Neural progenitor cell (in vitro differentiated cells): ENCODE measurements around the gene ADAMTS6.

Experiments
- EZH2 ChIP-seq: fragments of 200-600 bp; sonication (generic); IDR thresholded peaks from 2 replicates; pipeline ENCODE4 v1.6.1; 2017; ENCODE audit warnings: antibody characterized with exemption, mild to moderate bottlenecking, moderate library complexity
- TF ChIP-seq, protein P1 (sequence below): fragments of 200-600 bp; sonication (generic); IDR thresholded peaks from 2 replicates; pipeline ENCODE4 v1.5.1; 2017; ENCODE audit warnings: antibody characterized with exemption, mild to moderate bottlenecking

DNA sequence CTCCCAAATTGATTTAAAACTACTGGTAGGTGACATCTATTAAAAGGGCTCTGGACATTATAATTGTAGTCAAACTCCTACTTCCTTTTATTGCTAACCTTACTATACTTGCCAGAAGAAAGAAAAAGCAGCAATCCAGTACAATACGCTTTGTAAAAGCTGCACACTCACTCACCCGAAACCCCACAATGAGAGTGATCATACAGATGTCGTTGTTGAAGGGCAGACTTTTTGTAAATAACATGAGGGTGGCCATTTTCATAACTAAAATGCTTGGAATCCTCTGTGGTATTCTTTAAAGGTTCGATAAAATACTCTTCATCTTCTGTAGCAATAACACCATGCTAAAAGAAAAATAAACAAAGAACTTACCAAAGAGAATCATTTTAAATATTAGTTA lies 21.7 kb downstream of the ADAMTS6 start:
- TF ChIP-seq, protein P1, sequence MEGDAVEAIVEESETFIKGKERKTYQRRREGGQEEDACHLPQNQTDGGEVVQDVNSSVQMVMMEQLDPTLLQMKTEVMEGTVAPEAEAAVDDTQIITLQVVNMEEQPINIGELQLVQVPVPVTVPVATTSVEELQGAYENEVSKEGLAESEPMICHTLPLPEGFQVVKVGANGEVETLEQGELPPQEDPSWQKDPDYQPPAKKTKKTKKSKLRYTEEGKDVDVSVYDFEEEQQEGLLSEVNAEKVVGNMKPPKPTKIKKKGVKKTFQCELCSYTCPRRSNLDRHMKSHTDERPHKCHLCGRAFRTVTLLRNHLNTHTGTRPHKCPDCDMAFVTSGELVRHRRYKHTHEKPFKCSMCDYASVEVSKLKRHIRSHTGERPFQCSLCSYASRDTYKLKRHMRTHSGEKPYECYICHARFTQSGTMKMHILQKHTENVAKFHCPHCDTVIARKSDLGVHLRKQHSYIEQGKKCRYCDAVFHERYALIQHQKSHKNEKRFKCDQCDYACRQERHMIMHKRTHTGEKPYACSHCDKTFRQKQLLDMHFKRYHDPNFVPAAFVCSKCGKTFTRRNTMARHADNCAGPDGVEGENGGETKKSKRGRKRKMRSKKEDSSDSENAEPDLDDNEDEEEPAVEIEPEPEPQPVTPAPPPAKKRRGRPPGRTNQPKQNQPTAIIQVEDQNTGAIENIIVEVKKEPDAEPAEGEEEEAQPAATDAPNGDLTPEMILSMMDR, result no peak
- TF ChIP-seq EZH2, result no peak
